Amniotic epithelial cell (primary cell): Measurements from ENCODE around the gene ABI1.

ENCODE experiments used
- DNase-seq: peaks from one replicate; pipeline ENCODE4 v3.0.0-alpha.2; 2010; ENCODE audit warnings: low read depth

The ABI1 gene

GRCh38 chr10:26770069-26770468 is 90.7 kb downstream of the ABI1 start:
- DNase-seq, result no peak

GRCh38 chr10:26765549-26765948 is 95.2 kb downstream of the ABI1 start:
- DNase-seq, result no peak

- no peak for DNase-seq
Observed at GRCh38 chr10:26759008-26759407, 101.8 kb downstream of the ABI1 start.

- DNase-seq, result peak; percentile 34
Observed at GRCh38 chr10:26755443-26755903, 105.3 kb downstream of the ABI1 start.

GRCh38 chr10:26746061-26746460 is 114.7 kb downstream of the ABI1 start:
- DNase-seq, result peak; percentile 13

- no peak for DNase-seq
Observed at GRCh38 chr10:26743841-26744240, 116.9 kb downstream of the ABI1 start.

- DNase-seq, result no peak
Observed at GRCh38 chr10:26743091-26743490, 117.7 kb downstream of the ABI1 start.

GRCh38 chr10:26741368-26741767 is 119.4 kb downstream of the ABI1 start:
- DNase-seq, result no peak

- DNase-seq, result no peak
Observed at GRCh38 chr10:26739071-26739631, 121.6 kb downstream of the ABI1 start.

- no peak for DNase-seq
Observed at GRCh38 chr10:26738301-26738911, 122.4 kb downstream of the ABI1 start.

GRCh38 chr10:26737730-26738129 is 123.0 kb downstream of the ABI1 start:
- DNase-seq, result peak; percentile 48

GRCh38 chr10:26735435-26735834 is 125.3 kb downstream of the ABI1 start:
- no peak for DNase-seq

- DNase-seq, result no peak
Observed at GRCh38 chr10:26733750-26734568, 126.8 kb downstream of the ABI1 start.

- no peak for DNase-seq
Observed at GRCh38 chr10:26730552-26730951, 130.2 kb downstream of the ABI1 start.

- no peak for DNase-seq
Observed at GRCh38 chr10:26729395-26729794, 131.4 kb downstream of the ABI1 start.

- no peak for DNase-seq
Observed at GRCh38 chr10:26728957-26729356, 131.8 kb downstream of the ABI1 start.

- no peak for DNase-seq
Observed at GRCh38 chr10:26727005-26727404, 133.8 kb downstream of the ABI1 start.

GRCh38 chr10:26725837-26726727 is 134.7 kb downstream of the ABI1 start:
- peak; percentile 60 for DNase-seq

GRCh38 chr10:26723016-26723415 is 137.7 kb downstream of the ABI1 start:
- no peak for DNase-seq

- DNase-seq, result no peak
Observed at GRCh38 chr10:26721561-26721960, 139.2 kb downstream of the ABI1 start.

- DNase-seq, result no peak
Observed at GRCh38 chr10:26717476-26717875, 143.3 kb downstream of the ABI1 start.

- no peak for DNase-seq
Observed at GRCh38 chr10:26715137-26715487, 145.6 kb downstream of the ABI1 start.
